Prostate gland (tissue), 2 donors: ENCODE measurements around the gene MEF2D.

Experiments used
- POLR2A ChIP-seq: fragments of 450-650 bp; IDR thresholded peaks from one replicate; pipeline ENCODE4 v1.6.1; 2016; ENCODE audit warnings: antibody characterized with exemption, mild to moderate bottlenecking
- POLR2AphosphoS5 ChIP-seq: sonication (generic); formaldehyde crosslinking; IDR thresholded peaks from one replicate; pipeline ENCODE4 v1.6.1; 2017; ENCODE audit warnings: antibody characterized with exemption
- TF ChIP-seq, protein P1 (sequence below), 4 experiments: fragments of 200-600 bp in 2 of 4; fragments of 450-650 bp in 2 of 4; sonication (generic) in 2 of 4; IDR thresholded peaks; 1 replicate in 3 of 4; 2 replicates in 1 of 4; pipeline ENCODE4 v1.5.1; 2016 to 2019; ENCODE audit warnings: antibody characterized with exemption in 4 of 4, mild to moderate bottlenecking in 2 of 4, moderate library complexity in 2 of 4

DNA sequence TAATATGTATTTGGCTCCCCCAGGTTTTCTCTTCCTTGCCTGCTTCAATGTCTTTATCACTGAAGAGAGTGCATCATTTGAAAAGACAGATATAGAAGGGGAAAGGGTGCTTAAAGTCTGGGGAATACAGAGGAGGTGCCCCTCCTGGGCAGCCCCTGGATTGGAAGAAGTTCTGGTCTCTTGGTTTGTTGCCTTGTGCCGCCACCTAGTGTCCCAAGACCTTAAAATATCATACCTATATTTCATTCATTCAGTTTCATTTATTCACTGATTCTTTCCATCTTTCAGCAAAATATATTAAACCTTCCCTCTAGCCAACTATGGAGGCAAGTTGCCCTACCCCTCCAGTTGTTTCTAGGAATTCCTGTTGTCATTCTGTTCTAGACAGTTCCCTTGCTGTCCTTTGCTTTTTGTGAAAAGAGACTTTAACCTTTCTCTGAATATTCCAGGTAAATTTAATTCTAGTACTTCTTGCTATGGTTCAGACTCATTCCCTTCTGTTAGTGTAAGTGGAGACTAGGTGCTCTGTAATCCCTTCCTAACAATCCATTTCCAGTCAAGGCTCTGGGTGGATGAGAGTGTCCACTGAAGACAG lies 56.1 kb downstream of the MEF2D start:
- TF ChIP-seq POLR2A = no peak
- TF ChIP-seq, protein P1, sequence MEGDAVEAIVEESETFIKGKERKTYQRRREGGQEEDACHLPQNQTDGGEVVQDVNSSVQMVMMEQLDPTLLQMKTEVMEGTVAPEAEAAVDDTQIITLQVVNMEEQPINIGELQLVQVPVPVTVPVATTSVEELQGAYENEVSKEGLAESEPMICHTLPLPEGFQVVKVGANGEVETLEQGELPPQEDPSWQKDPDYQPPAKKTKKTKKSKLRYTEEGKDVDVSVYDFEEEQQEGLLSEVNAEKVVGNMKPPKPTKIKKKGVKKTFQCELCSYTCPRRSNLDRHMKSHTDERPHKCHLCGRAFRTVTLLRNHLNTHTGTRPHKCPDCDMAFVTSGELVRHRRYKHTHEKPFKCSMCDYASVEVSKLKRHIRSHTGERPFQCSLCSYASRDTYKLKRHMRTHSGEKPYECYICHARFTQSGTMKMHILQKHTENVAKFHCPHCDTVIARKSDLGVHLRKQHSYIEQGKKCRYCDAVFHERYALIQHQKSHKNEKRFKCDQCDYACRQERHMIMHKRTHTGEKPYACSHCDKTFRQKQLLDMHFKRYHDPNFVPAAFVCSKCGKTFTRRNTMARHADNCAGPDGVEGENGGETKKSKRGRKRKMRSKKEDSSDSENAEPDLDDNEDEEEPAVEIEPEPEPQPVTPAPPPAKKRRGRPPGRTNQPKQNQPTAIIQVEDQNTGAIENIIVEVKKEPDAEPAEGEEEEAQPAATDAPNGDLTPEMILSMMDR (IDR thresholded peaks at IDR 0.05) = no peak
- TF ChIP-seq POLR2AphosphoS5 = no peak
